Stimulated activated CD8-positive, alpha-beta memory T cell treated with anti-CD3 and anti-CD28 coated beads, Interleukin-15, amount 100 ng/mL, for 24 hours (primary cell): ENCODE results near the gene FBXW2.

Source experiments
- DNase-seq: peaks from one replicate; pipeline ENCODE4 v3.0.0-alpha.2; 2020; ENCODE audit warnings: low read depth

FBXW2 gene

DNA sequence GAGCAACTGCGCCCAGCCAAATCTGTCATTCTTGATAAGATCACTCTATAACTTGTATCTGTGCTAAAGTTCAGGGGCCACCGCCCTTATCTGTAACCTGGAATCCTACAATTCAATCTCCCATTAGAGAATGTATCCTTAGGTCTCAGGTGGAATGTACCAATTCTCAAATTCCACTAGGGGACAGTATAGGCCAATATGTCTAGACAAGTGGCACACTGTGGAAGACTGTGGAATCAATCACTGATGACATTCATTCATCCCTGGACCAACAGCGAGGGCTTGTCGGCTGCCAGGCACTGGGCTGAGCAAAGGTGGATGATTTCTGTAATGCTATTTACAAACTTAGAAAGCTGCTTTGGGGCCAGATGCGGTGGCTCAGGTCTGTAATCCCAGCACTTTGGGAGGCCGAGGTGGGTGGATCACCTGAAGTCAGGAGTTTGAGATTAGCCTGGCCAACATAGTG lies 50.2 kb downstream of the FBXW2 start:
- no peak for DNase-seq

DNA sequence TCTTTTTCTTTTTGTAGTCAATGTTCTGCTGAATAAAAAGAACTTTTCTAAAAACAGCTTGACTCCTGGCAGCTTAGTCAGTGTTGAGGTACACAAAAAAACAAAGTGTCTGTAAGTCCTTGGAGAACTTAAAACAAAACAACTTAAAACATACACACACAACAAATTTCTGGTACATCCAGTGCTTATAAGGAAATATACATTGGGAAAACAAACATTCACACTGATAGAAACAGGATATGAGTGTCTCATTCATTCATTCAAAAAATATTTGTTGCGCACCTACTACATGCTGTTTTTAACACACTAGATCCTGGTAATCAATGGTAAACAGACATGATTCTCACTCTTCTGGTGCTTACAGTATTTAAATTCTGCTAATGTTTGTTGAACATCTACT lies 51.5 kb downstream of the FBXW2 start:
- DNase-seq, result no peak

DNA sequence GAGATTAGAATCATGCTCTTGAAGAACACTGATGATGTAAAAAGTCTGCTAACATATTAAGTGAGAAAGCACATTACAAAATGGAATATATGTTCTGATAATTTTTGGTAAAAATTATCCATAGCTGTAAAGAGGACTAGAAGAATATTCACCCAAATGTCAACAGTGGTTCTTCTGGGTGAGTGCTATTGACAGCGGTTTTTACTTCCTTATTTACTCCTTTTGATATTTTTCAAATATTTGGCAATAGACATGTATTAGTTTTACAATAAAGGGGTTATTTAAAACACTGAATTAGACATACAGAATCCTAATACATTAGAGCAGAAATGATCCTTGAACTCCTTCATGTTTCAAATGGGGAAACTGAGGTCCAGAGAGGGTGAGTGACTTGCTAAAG lies 52.0 kb downstream of the FBXW2 start:
- DNase-seq, result no peak

DNA sequence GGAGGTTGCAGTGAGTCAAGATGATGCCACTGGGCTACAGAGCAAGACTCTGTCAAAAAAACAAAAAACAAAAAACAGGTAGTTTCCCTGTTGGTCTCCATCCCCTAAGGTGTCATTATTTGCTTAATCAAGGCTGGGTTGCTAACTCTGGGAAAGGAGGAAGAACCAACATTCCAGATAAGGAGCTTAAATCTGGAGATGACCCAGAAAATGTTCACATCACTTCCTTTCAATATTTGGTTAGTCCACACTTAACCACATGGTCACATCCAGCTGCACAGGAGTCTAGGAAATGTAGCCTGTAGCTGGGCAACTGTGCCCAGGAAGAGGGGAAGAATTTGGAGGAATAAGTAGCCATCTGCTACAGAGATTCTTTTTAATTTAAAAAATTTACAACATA lies 53.1 kb downstream of the FBXW2 start:
- DNase-seq, result no peak

DNA sequence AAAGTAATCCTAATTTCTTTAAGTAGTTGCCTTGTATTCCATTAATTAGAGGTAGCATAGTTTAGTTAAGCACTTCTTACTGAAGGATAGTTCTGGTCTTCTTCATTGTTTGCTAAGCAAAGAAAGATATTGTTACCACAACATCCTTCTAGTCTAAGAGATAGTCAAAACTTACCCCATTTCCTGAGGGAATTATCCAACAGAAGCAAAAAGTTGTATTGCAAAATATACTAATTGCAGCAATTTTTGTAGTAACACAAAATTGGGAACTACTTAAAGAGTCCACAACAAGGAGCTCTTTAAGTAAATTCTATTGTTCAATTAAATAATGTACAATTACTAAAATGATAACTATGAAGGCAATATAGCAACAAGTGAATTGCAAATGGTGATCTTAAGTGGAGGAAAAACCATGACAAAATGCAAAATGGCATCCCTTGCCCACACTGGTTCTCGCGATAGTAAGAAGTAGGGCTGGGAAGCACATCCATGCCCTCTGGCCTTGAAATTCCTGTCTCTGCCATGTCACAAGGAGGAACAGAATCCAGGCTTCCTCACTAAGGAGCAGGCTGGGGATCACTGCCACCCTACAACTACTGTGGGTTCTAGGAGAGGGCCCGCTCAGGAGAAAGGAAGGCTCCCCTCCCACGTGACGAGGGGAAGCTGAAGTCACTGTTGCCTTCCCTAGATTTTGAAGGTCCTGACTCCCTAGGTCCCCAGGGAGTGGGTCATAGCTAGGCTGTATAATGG lies 55.6 kb downstream of the FBXW2 start:
- DNase-seq, result no peak

DNA sequence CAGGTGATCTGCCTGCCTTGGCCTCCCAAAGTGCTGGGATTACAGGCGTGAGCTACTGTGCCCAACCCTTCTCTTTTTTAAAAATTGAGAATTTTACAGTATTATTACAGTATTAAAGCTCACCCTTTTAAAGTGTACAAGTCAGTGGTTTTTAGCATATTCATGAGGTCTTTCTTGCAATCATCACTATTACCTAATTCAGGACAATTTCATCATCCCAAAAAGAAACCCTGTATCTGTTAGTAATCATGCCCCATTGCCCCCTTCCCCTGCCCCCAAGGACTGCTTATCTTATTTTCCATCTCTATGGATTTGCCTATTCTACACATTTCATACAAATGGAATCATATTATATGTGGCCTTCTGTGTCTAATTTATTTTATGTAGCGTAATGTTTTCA lies 56.3 kb downstream of the FBXW2 start:
- no peak for DNase-seq

DNA sequence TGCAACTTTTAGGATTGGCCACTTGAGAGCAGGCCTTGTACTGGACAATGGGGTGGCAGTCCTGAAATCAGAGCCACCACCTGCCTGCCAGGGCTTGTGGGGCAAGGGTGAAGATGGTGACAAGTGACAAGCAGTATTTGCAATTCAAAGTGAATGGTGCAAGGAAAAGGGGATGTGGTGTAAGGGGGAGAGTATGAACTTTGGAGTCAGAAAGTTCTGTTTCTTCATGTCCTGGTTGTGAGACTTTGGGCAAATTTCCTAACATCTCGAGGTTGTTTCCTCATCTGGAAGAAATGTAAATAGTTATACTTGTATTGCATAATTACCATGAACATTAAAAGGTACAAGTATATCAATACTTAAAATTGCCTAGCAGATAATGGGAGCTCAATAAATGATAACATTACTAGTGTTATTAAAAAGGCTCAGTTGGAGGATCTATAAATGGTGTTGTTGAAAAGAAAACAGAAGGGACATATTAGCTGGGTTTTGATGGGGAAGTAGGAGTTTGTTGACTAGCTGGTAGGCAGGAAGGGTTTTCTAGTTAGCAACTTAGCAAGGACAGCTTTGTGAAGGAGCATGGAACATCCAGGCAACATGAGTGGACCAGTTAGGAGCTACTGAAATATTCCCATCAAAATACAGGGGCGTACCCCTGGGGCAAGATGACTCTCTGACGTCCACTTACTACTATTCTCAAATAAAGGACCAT lies 57.6 kb downstream of the FBXW2 start:
- no peak for DNase-seq

DNA sequence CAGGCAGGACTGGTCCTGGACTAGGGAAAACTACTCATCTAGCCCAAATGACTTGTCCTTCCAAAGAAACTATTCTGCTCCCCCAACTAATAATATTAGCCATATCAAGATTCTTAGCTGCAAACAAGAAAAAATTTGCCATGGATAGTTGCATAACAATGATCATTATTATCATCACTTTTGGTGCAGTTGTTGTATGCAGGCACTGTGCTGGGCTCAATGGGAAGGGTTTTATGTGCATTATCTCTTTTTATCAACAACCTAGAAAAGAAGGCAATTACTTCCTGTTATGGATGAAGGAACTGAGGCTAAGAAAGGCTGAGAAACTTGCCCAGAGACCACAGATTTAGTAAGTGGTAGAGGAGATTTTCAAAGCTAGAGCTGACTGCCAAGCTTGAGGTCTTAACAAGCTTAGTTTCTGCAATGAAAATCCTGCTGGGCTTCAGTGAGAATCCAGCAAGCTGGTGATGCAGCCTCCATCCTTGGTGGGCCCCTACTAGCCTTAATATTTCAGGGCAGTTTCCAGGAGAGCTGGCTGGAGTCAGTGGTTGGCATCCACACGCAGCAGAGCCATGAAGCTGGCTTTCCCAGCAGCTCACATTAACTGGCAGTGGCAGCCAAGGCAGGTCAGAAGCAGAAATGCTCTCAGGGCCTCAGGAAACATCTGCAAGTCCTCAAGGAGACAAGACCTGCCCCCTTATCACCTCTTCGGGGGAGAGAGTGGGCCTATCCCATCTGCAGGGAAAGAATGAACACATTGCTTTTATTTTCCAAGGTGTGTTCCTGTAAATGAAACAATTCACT lies 58.4 kb downstream of the FBXW2 start:
- no peak for DNase-seq

DNA sequence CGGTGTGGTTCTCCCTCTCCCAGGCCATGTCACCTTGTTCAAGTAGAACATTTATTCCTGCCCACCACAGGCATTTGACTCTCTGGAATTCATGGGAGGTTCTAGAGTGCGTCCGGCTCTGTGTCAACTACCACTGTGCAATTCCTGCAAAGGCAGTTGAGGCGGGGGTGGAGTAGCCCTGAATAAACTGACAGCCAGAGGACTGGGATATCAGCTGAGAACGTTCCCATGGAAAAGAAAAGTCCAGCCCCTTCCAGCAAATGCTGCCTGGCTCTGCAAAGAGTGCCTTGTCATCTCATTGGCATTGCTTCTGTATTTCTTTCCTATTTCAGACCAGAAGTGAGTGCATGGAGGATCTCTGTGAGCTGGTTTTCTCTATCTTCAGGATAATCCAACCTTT lies 60.0 kb downstream of the FBXW2 start:
- no peak for DNase-seq

DNA sequence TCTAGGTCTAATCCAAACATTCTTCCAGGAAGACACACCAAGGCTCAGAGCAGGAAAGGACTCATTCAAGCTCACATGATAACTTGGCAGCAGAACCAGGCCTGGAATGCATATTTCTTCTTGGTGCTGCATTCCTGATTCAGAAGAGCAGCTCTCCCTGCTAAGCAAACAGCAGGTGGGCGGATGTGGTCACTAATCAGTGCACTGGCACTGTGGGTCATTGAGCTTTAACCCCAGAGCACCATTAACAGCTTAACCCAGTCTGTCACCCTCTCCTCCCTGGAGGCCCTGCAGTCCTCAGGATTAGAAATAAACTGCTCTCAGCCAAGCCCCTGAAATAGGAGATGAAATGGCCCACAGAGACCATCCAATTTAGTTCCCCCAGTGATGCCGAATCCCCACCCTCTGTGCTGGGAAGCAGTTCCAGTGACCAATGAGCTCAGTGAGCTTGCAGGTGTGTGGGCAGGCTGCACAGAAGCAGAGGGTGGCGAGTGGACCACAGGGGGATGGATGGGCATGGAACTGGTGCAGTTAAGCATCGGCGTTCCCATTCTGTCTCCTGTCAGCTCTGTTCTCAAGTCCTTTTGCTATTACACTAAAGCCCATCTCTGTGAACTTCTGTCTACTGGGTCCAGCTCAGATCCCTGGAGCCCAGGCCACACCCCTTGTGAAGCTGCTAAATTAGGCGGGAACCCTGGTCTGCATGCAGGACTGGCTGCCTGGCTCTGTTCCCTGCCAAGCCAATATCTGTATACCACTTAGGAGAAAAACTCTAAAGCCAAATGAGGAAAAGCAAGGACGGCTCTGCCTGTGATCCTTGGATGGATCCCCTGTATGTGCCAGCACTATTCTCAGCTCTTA lies 62.3 kb downstream of the FBXW2 start:
- DNase-seq, result no peak

DNA sequence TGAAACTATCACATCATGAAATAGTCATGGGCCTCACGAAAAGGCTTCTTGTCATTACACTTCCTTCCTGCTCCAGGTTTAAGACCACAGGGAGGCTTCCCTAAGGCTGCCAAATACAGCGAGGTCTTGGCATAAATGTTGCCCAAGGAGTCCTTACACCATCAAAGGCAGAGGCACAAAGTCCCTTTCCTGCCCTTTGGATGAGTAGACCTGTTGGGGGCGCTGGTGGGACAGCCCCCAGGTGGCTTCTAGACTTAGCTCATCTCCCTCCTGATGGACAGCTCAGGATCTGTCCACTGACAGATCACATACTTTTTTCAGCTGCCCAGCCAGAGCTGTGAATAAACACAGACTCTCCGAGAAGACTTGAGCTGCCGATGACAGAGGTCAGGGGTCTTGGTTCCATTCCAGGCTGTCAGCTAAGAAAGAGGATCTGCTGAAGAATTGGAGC lies 63.4 kb downstream of the FBXW2 start:
- no peak for DNase-seq

DNA sequence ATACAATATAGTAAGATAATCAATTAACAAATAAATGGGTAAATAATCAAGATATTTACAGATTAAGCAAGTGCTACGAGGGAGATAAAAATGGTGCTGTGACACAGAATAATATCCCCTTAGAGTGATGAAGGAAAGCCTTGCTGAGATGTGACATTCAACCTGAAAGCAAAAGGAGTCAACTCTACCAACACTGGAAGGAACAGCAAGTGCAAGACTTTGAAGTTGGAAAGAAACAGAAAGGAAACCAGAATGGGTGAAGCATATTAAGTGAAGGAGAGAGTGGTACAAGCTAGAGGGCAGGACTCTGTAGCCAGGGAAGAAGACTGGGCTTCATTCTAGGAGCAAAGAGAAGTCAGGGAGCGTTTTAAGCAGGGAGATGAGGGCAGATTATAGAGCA lies 66.7 kb downstream of the FBXW2 start:
- DNase-seq, result no peak

DNA sequence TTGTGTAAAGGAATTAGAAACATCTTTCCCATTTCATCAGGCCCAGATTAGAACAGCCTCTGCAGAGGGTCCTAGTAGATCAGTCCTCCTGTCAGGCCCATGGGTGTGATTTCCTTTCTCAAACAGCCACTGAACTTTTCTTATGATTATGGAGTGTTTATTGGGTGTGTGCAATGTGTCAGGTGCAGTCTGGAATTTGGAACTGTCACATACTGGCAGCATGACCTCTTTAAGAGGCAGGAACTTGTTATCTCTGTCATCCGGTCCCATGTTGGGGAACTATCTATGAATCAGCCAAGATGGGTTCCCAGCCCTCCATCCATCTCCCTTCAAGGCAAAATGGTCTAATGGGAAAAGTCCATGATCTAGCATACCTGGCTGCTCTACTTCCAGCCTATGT lies 67.3 kb downstream of the FBXW2 start:
- no peak for DNase-seq

DNA sequence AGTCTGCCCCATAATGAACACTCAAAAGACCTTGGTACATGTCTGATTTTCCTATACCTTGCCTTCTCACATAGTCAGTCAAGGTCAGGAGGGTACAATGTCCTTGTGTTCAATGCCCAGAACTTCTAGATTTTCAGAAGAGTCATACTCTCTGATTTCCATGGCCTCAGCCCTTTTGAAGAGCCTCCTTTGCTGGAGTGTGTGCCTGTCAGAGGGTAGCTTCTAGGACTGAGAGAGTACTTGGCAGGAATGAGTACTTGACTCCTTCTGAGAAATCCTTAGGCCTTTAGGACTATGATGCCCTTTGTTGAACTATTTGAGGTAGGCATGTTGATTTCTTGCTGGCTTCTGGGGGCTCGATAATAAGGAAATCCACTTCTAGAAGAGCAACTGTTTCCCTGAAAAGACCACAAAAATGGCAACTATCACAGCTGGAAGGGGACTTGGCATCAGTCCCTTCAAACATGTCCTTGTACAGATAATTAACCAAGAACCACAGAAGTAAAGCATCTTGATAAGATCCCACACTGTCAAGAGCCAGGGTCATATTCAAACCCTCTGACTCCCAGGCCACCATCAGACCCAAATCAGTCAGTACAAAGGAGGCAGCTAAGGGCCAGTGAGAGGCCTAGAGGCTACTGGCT lies 68.3 kb downstream of the FBXW2 start:
- no peak for DNase-seq

DNA sequence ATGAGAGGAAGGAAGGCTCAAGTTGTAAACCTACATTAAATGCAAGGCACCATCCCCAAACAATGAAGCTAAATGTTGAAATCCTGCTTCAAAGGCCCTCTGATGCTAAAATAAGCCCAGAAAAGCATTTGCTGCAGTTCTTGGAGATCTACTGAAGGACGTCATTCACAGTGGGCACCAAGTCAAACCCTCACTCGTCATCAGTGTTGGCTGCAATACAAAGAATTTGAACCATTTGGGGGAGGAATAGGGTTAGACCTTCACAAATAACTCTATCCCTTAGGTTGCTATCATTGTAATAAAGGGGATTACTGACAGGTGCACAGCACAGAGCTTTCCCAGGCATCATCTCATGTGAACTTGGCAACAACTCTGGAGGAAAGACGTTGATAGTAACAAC lies 69.7 kb downstream of the FBXW2 start:
- no peak for DNase-seq

DNA sequence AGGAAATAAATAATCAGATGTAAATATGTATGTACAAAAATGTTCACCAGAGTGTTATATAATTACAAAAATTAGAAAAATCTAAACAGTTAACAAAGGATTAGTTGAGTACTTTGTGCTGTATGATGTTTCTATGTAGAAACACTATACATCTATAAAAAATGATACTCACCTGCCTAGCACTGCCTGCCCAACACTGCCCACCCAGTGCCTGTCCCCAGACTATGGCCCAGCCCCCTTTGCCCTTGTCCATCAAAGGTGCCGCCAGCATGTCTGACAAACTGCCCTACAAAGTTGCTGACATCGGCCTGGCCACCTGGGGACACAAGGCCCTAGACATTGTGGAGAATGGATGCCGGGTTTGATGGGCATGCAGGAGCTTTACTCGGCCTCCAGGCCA lies 72.8 kb downstream of the FBXW2 start:
- DNase-seq, result no peak

DNA sequence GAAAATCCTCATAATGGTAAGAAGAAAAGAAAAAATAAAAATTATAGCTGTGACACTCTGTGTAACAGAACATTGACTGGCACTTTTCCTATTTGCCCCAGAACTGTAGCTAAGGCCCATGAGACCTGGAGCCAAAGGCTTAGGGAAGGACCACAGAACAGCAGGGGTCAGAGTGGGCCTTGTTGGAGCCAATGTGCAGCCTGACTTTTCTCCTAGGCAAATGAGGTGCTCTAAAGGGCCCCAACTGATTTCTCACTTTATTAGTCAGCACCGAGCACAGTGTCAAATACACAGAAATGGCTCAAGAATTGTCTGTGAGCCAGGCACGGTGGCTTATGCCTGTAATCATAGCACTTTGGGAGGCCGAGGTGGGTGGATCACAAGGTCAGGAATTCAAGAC lies 74.9 kb downstream of the FBXW2 start:
- no peak for DNase-seq

DNA sequence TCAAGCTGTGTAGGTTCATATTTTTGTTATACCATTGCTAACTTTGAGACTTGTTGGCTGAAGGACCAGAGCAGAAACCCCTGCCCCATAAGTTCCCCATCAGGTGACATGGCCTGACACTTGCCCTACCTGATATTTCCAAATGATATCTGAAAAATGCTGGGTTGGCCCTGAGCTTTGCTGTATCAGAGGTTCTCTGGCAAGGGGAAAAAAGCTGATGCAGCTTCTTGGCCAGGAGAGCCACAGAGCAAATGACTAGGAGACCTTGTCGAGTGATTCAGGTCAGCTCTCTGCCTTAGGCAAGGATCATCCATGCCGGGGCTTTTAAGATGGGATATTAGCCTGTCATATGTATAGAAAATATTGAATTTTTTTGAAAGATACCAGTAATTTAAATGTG lies 76.0 kb downstream of the FBXW2 start:
- DNase-seq, result no peak

DNA sequence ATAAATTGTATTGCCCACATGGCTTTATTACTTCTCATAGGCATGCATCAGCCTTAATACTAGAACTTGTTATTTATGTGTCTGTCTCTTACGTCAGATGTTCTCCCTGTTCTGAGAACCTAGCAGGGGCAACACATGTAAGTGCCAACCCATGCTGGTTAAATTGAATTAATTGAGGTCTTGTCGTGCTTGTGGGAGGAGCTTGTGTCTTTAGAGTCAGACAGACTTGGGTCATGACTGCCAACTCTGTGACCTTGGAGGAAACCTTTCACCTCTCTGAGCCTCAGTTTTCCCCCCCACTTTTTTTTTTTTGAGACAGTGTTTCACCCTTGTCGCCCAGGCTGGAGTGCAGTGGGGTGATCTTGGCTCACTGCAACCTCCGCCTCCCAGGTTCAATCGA lies 76.7 kb downstream of the FBXW2 start:
- DNase-seq, result no peak

DNA sequence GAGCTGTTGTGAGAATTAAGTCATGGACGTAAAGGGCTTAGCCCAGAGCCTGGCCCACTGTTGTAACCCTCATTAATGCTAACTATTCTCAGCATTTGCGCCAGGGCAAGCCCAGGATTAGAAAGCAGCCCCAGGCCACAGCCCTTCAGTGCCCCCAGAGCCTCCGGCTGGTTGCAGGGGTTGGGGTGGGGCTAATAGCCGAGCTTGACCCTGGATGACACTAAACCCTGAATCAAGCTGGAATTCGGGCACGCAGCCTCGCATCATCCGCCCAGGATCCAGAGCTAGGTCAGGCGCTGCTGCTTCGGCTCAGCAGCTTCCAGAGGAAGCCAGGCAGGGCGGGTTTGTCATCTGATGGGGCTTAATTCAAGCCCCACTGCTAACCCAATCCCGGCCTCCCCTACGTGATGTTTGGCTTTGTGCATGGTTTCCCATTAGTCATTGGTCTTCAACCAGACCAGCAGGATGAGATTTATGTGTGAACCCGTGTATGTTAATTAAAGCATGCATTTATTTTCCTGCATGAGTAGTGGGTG lies 77.8 kb downstream of the FBXW2 start:
- no peak for DNase-seq

DNA sequence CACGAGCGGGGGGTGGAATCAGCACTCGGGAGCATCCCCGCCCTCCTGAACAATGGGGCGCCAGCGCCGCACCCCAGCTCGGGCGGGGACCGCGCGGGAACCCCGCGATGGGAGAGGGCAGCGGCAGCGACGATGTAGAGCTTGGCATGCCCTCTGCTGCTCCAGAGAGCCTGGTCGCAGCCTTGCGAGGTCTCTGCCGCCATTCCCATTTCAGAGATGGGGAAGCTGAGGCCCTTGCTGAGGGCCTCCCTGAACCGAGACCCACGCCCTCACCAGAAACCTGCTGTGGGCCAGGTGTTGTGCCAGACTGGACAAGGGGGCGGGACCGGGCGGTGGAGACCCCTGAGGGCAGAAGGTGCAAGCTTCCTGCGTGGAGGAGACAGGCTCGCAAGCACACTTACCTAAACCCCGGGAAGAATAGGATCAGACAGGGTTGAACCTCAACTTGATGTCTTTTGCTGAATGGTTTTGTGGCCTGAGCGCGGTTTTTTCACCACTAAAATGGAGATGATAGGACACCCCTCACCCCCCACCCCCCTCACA lies 78.3 kb downstream of the FBXW2 start:
- no peak for DNase-seq
